Left hindlimb (tissue), 1 donor: ENCODE measurements around the gene LENEP.
A peak's percentile ranks its signal among the peaks of the same experiment; 100 is the strongest.

Experiments
- DNase-seq: peaks from one replicate; pipeline ENCODE4 v3.0.0-alpha.2; 2018

The LENEP gene

DNA sequence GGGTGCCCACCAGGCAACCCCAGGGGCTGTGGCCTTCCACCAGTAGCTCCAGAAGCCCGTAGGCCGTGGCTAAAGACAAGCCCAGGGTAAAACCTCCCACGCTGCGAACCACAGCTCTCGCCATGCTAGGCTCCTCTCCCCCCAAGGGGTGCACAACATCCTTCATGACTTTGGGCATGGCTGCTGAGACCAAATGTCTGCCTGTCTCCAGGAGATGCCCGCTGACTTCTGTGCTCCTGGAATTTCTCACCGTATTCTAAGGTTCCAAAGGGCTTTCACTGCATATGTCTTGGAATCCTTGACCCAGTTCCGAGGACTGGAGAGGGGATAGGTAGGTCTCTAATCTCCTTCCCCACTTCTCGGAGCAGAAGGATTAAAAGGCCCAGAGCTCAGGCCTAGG is 40.1 kb downstream of the LENEP start, which contains the start of the genes DCST1 and DCST2:
TSS of gene DCST1 (plus strand) at position 301 of the 400 bp plus-strand sequence. CDS start 213 bp downstream, outside the sequence.
TSS of gene DCST2 (minus strand) at position 258 of the 400 bp plus-strand sequence. CDS start at position 178, 80 bp downstream.
- no peak for DNase-seq

DNA sequence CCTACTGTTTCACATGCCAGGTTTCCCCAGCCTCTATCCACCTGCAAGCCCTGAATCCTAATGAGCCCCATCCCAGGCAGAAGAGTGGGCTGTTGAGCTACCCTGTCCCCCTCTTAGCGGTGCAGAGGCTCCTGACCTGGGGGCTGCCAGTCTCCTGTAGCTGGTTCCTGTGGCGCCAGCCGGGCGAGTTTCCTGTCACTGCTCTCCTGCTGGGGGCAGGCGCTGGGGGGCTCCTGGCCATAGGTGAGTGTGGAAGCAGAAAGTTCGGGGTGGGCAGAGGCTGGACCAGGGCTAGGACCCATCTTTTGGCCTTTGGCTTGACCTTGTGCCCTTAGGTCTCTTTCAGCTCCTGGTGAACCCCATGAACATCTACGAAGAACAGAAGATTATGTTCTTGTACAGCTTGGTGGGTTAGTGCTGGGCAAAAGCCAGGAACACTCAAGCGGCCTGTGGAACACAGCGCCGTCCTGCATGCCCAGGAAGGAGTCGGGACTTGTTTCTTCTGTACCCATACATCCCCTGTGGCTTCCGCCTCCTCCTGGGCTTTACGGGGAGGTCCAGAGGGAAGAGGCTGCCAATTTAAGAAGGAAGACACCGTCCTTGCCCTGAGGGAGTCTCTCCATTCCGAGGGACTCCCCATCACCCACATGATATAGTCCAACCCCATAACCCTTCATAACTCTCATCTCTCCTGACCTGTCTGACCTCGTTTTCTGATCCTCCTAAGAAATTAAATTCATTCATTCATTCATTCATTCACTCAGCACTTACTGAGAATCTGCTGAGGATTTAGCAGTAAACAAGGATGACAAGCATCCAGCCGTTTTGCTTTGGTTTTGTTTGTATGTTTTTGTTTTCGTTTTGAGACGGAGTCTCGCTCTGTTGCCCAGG is 41.2 kb downstream of the LENEP start:
- DNase-seq: no peak

DNA sequence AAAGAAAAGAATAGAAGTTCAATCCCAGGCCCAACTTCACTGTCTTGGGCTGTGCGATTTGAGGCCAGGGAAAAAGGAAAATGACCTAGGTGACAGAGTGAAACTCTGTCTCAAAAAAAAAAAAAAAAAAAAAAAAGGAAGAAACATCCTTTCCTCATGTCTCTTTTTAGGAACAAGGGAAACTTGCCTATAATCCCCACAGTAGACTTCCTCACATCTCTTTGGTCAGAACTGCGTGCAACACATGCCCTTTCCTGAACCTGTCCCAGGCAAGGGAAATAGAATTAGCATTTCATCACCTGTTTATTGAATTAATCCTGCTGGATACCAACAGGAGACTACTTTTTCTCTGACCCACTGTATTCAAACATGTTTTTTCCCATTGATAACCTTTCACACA is 42.5 kb downstream of the LENEP start:
- DNase-seq: no peak

DNA sequence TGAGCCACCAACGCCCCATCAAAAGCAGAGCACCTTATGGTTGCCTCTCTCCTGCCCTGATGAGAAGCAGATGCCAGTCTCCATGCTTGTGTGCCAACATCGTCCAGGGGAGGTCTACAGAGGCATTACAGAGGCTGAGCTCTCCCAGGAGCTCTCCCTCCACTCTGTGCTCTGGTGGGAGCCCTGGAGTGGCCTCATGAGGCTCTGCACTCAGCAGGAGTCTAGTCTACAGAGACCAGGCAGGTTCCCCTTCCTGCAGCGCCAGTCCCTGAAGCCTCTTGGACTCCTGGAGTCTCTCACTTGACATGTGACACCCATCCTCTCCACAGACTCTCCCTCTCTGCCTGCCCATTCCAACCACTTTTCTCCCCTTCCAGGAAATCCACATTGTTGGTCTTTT is 43.7 kb downstream of the LENEP start:
- no peak for DNase-seq

DNA sequence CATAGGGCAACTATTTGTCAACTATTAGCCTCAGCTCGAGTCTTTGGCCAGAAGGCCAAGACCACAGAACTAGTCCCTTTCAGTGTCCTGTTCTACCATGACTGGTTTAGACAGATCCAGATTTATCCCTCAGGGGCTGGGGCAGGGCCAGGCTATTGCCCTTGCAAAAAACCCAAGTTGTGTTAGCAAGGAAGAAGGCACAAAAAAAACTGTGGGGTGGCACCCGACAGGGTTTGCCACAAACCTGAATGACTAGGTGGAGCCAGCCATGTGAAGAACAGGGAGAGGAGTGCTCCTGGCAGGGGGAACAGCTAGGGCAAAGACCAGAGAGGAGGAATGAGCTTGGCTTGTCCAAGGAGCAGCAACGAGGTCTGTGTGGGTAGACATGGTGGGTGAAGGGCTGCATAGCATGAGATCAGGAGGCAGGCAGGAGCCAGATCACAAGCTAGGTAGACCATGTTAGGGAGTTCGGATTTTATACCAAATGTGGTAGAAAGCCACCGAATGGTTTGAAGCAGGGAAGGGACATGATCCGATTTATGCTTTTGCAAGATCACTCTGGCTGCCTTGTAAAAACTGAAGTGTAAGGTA is 44.6 kb downstream of the LENEP start:
- no peak for DNase-seq

DNA sequence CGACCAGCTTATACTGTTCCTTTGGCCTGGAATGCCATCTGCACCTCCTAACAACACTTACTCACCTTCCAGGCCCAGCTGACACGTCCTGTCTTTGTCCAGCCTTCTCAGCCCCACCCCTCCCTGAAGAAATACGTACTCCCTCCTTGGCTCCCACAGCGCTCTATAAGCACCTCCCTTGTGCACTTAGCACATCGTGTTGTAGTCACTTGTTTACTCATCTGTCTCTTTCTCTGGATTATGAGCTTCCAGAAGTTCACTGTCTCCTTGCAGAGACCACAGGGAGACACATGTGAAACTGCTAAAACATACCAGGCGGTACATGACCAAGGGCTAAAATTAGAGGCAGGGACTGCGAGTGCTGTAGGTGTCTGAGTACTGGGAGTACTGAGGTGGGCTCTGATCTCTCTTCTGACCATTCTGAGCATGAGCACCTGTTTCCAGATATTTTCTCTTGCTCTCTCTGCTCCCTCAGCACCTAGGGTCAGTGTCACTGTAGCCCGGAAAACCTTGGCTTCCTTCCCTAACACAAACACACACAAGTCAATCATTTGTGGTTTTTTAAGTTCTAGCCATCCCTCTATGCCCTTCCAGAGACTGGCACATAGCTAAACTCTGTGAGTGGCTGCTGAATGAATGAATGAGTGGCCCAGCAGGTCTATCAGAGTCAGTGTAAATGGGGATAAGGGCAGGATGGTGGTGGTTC is 45.4 kb downstream of the LENEP start:
- no peak for DNase-seq

DNA sequence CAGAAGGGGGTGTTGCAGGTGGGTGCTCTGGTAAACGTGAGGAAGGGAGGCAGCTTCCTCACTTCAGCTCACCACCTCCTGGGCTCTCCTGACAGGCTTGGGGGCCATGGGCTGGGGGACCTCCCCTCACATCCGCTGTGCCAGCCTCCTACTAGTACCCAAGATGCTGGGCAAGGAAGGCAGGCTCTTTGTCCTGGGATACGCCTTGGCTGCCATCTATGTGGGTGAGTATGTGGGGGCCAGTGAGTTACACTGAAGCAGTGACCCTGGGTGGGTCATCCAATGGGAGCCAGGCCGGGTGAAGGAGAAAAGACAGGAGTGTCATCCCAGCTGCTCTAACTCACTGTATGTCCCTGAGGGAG is 45.9 kb downstream of the LENEP start:
- no peak for DNase-seq

DNA sequence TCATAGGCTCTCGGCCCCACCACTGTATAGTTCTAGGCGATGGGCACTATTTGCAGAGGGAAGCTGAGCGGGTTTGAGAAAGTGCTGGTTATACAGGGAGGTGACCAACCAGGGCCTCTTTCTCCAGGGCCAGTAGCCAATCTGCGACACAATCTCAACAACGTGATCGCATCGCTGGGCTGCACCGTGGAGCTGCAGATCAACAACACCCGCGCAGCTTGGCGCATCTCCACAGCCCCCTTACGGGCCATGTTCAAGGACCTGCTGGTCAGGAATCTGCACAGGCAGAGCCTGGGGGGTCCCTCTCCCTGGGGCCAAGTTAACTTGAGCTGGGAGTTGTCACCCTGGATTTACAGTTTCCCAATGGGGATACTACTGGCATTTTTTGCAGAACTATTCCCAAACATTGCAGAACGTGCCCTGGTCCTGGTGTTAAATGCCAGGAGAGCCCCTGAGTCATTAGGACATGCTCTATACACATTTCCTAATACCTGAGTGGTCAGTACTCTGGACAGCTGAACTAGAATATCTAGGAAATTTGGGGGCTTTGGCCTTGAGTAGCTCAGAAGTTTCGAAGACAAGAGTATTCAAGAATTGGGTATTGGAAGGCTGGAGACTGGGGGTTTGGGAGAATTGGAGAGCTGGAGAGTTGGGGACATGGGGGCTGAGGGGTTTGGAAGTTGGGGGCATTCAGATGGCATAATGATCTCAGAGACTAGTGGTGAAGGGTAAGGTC is 47.1 kb downstream of the LENEP start:
- DNase-seq: no peak

DNA sequence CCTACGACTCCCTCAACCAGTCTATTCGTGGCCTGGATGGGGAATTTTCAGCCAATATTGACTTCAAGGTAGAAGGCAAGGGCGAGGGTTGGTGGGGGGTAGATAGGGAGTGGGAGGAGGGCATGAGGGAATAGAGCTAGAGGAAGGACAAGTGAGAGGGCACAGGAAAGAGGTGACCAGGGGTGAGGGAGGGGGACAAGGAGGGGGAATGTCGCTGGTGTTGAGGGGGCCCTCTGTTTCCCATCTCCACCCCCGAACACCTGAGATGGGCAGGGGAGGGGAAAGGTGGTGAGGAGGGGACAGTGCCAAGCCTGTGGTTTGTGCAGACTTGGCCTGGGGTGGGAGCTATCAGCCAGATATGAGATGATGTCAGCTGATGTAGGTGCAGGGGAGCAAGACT is 49.4 kb downstream of the LENEP start:
- DNase-seq: no peak

DNA sequence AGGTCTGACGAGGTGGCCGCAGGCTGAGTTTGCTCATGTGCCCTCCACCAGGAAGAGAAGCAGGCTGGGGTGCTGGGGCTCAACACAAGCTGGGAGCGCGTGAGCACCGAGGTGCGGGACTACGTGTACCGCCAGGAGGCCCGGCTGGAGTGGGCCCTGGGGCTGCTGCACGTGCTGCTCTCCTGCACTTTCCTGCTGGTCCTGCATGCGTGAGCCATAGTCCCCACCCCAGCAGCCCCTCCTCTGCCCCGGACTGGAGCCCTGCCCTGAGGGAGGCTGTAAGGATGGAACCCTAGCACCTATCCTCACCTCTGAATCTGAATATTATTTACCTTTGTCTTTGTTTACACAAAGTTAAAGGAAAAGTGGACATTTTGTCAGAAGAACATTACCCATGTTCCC is 49.9 kb downstream of the LENEP start:
- DNase-seq: peak; percentile 14

DNA sequence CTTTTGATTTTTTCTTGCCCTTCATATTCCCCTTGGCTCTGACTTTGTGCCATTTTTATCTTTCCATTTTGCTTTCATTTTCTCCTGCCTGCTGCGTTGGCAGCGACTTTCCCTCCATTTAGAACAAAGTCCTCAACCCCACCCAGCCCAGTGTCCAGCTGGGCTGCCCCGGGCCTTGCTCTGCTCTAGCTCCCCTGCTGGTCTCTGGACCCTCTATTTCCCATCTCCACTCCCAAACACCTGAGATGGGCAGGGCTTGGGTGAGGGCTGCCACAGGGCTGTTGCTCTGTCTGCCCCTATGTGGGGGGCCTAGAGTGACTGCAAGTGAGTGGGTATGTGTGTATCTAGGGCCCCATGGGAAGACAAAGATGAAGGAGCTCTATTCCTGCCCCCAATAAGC is 50.4 kb downstream of the LENEP start:
- DNase-seq: peak; percentile 18
